Stimulated activated CD4-positive, alpha-beta T cell treated with anti-CD3 and anti-CD28 coated beads, Interleukin-4, amount 100 ng/mL, for 48 hours (primary cell): Measurements from ENCODE around the gene FOXD2.

Source experiments
- DNase-seq, 2 donors: peaks; one replicate each; pipeline ENCODE4 v3.0.0-alpha.2; 2020; ENCODE audit warnings: low read depth in 2 of 2

Gene FOXD2

DNA sequence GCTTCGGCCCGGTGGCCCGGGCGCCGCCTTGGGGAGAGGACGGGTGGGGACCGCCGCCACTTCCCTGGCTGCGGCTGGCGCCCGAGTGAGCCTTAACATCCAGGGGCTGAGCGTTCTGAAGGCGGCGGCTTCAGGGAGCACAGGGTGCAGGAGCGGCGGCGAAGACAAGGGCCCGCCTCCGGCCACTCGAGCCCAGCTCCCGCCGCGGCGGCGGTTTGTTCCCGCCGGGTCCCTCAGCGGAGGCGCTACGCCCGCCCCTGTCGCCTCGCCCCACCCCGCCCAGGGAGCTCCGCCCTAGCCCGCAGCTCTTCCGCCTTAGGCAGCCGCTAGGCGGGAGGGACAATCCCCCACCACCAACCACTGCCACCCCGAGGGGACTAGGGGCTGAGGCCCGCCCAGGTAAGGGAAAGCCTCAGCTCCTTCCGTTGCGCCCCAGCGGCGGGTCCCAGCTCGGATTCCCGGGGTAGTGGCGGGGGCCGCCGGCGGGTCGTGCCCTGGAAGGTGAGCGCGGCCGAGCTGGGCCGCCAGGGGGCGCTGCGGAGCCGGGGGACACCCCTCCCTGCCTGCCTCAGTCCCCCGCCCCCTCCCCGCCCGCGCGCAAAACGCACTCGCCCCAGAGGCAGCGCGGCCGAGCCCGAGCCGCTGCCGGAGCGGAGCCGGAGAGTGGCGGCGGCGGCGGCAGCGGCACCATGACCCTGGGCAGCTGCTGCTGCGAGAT is at the start of gene FOXD2:
FOXD2 (plus strand) TSS at position 598 of the 718 bp plus-strand sequence; CDS start at position 690, 92 bp downstream.
- peak; percentile 87 to 93 for DNase-seq

DNA sequence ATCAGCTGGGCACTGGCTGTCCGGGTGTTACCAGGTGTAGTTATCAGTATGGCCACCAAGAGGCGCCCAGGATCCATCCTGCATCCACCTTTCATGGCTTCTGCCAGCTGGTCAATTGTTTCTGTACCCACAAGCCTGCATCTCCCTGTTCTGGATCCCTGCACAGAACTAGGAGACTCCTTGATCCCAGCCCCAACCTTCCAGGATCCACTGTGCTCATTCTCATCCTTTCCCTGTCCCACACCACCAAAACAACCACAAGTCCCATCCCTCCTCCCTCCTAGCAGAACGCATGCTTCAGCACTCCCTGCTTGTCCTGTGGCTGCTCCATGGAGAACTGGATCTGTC is 49.0 kb upstream of the FOXD2 start:
- DNase-seq, result peak; percentile 20 to 31

DNA sequence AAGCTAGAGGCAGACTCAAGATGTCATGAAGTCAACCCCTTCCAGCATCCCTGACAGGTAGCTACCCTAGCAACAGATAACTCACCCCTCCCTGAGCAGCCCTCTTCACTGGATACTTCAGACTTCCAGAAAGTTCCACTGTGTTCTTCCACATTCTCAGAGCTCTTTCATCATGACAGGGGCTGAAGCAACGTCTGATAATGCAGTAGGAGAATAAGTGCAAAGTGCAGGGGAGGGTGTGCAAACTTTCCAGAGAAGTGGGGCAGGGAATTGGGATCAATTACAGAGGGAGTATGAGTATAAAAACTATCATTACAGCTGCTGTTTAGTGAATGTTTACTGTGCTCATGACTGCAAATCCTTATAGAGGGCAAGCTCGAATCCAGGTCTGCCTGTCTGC is 48.1 kb upstream of the FOXD2 start:
- no peak for DNase-seq

DNA sequence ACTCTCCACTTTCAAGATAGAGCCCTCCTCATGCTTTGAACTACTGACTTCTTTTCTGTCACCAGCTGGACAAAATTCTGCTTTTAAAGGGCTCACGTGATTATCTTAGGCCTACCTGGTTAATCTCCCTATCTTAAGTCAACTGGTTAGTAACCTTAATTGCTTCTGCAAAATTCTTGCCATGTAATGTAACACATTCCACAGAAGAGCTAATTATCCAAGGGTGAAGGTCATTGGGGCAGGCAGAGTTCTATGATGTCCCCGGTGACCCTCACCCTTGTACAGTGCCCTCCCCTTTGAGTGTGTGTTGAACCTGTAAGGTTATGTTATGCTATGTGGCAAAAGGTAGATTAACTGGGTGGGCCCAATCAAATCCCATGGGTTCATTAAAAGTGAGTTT is 47.0 kb upstream of the FOXD2 start:
- DNase-seq, result no peak

DNA sequence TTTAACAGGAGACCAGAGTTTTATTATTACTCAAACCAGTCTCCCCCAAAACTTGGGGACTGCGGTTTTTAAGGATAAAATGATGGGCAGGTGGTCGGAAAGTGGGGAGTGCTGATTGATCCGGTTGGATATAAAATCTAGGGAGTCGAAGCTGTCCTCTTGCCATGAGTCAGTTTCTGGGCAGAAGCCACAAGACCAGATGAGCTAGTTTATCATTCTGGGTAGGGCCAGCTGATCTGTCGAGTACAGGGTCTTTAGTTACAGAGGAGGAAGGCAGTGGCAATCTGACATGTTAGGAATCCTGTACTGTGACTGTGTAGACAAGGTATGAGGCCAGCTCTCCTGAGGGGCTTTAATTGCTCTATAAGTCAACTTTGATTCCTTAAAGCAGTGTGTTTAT is 44.7 kb upstream of the FOXD2 start:
- no peak for DNase-seq

DNA sequence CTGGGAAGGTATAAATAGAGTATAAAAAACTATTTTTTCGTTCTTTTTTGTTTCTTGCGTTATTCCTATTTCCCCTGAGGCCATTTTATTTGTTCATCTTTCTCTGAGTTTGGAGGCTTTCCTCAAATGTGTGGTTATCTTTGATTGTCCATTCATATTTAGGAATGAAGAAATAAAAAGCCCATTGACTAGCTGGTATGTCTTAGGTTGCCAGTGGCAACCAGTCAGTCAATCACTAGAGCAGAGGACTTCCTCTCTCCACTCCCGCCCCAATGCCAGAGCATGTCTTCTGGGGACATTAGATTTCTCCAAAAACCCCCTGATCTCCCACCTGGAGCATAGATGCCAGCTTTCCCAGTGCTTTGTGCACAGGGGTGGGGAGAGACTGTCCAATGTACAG is 42.4 kb upstream of the FOXD2 start:
- no peak for DNase-seq

DNA sequence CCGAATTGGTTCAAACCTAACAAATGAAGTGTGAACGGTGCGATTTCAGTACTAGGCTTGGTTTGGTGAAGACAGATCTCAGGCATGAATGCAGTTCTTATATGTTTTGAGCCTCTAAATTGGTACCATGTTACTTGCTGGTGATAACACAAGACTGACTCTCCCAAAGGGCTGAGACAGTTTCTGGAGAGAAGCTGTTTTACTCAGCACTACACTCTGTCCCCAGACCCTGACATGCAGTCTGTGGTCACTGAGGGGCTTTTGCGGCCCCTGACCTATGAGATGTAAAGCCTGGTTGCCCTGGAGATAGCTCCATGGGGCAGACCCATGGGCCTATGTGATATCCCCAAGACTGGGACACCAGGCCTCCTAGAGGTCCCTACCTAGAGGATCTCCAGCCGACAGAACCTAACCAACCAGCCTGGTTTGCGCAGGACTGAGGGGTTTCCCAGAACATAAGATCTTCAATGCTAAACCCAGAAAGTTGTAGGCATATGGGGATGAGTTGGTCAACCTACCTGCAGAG is 41.1 kb upstream of the FOXD2 start:
- DNase-seq, result no peak

DNA sequence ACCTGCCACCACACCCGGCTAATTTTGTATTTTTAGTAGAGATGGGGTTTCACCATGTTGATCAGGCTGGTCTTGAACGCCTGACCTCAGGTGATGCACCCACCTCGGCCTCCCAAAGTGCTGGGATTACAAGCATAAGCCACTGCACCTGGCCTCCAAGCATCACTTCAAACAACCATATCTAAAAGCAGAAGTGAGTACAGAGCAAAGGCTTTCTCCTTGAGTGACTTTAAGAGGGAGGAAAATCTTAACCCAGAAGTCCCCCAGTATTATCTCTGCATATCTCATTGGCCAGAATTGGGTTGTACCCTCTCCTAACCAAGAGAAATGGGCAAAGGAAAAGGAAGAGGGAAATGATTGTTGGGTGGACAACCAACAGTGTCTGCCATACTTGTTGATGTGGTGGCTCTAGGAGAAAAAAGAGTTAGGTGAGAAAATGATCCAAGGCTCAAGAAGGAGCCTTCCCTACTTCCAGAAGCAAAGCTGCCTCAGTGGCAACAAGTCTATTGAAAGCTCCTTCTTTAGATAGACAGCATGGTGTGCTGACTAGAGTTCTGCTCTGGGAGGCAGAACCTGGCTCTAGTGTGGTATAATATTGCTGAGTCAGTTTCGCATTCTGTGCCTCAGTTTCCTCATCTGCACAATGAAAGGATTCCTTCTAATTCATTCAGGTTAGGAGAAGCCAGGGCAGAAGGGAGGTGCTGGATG is 38.6 kb upstream of the FOXD2 start:
- DNase-seq, result no peak

DNA sequence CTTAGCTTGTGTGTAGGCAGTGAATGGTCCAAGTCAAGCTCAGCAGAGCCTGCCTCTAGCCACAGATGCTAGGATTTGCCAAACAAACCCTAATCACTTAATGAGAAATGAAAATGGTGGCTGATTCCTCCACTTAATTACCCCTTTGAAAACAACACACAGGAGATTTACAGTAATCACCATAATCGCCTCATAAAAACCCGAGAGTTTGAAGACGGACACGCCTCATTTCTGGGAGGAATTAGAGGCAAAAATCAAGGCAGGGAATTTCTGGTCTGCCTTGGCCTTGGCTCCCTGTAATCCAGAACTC is 38.0 kb upstream of the FOXD2 start:
- DNase-seq, result no peak

DNA sequence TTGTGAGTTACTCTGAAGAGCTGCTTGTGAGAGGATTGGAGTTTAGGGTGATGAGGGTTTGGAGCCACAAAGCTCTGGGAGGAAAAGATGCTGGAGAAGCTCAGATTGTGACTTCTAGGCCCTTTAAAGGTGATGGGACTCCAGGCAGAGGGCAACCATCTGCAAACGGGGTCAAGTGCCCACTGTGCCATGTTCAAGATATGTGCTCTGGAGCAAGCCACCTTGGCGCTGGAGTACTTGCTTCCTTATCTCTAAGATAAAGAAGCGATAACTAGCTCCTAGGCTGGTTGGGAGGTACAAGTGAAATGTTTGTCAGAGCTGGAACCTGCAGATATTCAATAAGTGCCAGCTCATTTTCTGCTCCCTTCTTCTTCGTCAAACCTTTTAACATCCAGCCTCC is 36.1 kb upstream of the FOXD2 start:
- DNase-seq, result no peak

DNA sequence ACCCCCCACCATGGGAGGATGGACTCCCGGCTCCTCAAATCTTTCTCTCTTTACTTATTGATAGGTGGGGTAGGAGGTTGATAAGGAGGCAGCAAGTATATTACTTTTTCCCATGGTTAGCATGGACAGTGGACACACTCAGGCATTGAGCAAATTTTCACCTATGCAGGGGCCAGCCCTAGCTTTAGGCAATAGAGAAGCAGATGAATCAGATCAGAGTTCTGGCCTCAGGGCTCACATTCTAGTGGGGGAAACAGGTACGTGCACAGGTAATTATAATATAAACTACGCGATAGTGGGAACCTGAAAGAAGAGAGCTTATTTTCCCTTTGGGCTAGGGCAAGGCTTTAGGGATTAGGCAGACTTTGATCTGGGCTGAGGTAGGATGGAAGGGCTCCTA is 35.3 kb upstream of the FOXD2 start:
- no peak for DNase-seq

DNA sequence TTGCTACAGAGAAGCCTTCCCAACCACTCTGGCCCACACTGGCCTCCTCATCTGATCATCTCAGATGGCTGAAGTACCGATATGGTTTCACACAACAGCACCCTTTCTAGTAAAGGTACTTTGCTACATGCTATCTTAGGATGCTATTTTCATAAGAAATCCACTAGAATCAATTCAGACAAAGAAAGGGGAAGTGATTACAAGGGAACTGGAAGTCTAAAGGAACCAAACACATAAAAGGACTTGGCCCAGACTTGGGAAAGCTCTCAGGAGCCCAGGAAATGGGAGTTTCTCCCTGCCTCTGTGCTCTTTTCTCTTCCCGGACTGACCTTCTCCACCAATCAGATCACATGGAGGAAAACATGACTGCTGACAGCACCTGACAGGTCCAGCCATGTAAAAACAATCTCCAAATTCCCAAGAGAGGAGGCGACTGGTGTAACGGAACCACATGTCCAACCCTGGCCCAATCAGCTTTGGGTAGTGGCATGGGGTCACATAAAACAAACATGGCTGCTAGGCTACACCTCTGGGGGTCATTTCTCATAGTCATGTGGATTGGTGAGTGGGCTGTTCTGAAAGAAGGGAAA is 34.4 kb upstream of the FOXD2 start:
- no peak for DNase-seq

DNA sequence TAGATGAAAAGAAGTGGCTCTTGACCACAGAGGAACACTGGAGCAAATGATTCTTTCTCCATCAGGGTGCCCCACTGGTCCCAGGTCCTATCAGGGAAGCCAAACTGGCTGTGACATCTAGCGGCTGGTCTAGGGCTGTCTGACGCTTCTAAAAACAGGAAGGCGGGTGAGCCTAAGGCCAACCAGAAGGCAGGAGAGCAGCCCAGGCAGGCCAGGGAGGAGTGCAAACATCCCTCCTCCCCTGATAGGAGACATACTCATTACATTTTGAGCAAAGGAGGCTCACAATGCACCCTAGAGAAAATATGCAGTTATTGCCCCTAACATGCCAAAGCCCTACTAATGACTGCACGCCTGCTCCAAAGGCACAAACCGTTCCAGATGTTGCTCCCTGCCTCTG is 32.1 kb upstream of the FOXD2 start:
- no peak for DNase-seq

DNA sequence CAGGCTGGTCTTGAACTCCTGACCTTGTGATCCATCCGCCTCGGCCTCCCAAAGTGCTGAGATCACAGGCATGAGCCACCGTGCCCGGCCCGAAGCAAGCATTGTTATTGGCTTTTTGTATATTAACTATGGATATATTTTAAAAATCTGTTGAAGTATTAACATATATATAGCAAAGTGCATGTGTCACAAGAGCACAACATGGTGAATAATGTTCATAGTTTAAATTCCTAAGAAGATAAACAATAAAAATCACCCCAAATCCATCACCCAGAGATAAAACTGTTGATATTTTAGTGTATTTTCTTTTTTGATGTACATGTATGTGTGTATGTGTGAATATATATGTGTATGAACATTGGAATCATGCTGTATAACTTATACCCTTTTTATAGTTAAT is 30.9 kb upstream of the FOXD2 start:
- DNase-seq, result no peak

DNA sequence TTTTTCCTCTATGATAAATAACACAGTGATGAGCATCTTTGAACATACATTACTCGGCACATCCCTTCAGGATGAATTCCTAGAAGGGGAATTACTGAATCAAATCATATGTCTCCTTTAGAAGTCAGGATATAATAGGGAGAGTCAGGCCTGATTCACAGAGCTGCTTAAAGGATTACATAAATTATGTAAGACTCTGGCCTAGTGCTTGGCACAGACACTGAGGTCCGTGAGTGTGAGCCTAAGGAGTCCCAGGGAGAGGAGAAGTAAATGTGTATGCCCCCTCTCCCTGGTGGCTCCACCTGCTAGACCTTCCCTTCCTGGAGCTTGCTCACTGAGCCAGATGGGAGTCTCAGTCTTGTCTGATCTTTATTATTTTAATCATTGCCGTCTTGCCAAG is 30.4 kb upstream of the FOXD2 start:
- no peak for DNase-seq

DNA sequence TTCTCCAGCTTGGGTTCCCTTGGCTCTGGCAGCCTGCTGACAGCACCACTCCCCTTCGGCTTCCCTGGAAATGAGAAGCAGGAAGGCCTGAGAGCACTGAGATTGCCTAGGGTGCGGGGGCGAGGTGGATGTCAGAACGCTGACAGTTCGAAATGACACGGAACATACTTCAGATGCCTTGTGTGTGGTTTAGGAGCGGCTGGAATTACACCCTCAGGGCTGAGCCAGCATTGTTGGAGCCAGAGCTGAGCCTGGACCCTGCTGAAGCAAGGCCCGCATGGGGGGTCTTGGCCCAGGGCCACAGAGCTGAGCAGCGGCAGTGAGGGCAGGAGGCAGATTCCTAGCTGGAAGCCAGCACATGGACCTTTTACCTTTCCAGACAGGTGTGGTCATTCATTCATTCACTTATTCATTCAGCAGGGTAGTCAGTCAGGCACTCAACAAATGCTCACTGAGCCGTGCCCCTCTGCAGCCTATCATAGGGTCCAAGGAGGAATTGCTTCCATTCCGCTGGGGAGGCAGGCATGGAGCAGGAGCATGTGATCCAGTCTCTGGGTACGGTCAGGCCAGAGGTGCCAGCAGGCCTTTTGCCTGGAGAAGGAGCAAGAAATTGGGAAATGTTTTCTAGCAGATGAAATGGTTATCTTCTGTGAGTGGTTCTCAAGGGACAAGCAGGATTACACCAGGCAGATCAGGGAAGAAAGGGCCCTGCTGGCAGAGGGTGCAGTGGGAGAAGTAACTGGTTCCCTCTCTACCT is 28.4 kb upstream of the FOXD2 start:
- DNase-seq, result no peak

DNA sequence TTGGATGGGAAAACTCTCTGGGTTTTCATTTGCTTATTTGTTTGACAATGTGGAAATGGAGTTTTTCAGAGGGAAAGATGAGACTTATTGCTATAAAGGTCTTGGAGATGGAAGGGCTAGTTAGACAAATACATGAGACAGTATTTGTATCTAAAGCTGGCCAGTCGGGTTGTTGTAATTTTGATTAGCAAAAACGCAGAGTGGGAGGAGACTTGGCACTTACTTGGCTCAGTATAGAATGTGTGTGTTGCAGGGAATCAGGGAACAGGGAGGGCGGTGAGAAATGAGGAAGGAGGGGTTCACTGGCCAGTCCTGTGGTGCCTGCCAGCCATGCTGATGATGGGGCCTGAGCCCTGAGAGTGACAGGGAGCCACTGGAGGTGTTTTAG is 27.8 kb upstream of the FOXD2 start:
- no peak for DNase-seq

DNA sequence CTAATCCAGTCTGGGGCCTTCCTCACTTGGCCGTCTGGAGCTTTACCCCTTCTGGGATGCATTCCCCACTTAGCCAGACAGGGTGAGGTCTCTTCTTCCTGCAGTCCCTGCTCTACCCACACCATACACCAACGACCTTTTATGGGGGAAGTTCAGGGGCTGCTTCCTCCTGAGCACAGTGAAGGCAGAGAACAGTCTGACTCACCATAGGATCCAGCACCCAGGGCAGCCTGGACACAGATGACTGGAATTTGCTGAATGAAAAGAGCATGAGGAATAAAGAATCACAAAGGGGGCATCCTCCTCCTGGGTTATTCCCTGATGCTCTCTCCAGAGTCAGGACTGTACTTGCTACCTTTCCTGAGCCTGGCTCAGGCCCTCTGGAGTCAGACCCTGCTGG is 26.4 kb upstream of the FOXD2 start:
- no peak for DNase-seq

DNA sequence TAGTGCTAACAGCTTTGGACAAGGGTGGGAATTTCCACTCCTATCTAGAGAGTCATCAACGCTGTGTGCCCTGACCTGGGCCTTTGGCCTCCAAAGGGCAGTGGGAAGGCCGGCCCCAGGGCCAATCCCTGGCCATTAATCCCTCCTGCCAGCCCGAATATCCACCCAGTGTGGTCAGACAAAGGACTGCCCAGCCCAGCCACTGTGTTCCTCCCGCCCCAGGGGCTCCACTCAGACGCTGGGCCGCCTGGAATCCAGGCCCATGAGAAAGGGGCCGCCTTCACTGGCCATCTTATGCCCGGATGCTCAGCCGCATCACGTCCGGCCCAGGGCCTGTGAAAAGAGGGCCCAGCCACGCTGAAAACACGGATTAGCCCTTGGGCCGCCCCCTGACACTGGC is 25.4 kb upstream of the FOXD2 start:
- DNase-seq, result no peak

DNA sequence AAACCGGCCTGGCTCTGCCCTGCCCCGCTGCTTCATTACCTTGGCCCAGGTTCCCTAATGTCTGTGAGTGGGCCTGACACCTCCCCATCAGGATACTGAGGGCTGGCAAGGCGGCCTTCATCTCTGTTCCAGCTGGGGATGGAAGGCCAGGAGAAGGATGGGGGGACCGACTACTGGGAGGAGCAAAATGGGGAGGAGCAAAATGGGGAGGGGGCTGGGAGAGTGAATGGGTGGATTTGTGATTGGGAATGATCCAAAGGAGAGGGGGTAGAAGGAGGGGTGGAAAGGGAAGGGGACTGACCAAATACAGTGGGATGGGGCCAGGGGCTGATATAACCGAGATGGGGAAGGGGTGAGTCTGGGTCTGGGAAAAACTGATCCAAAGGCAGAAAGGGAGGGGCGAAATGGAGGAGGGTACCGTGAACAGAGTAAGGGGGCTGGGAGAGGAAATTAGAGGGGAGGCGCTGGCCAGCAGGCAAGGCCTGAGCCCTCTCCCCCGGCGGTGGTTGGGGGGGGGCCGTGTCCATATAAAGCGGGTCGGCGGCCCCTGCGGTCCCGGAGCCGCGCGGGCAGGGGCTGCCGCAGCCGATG is 22.0 kb upstream of the FOXD2 start, which contains the start of gene FOXE3:
FOXE3 (plus strand) TSS at position 558 of the 591 bp plus-strand sequence; CDS start at position 589, 31 bp downstream.
- DNase-seq, result no peak

DNA sequence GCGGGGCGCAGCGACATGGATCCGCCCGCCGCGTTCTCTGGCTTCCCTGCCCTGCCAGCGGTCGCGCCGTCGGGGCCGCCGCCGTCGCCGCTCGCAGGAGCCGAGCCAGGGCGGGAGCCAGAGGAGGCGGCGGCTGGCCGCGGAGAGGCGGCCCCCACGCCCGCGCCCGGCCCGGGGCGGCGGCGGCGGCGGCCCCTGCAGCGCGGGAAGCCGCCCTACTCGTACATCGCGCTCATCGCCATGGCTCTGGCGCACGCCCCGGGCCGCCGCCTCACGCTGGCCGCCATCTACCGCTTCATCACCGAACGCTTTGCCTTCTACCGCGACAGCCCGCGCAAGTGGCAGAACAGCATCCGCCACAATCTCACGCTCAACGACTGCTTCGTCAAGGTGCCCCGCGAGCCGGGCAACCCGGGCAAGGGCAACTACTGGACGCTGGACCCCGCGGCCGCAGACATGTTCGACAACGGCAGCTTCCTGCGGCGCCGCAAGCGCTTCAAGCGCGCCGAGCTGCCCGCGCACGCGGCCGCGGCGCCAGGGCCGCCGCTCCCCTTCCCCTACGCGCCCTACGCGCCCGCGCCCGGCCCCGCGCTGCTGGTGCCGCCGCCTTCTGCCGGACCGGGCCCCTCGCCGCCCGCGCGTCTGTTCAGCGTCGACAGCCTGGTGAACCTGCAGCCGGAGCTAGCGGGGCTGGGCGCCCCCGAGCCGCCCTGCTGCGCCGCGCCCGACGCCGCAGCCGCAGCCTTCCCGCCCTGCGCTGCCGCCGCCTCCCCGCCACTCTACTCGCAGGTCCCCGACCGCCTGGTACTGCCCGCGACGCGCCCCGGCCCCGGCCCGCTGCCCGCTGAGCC is 21.3 kb upstream of the FOXD2 start:
- DNase-seq, result no peak
